Measurements from ENCODE around the gene TMOD3. TPM values are rescaled to one million over a fixed set of nuclear protein-coding genes. Genes with fewer than 3 reads are reported as not detected.

TMOD3 gene
- total RNA-seq, 1 donor from 2014 or later: 29.2 TPM

- Mint-ChIP-seq H3K4me3 (ENCODE audit: unreplicated experiment) (no peak overlapping the region), H3K36me3 (ENCODE audit: unreplicated experiment) (peaks cover 5% of the 10 kb centered on the region), H3K27ac (ENCODE audit: unreplicated experiment) (no peak overlapping the region), H3K4me1 (ENCODE audit: low read depth, unreplicated experiment) (peaks cover 4% of the 10 kb centered on the region), H3K9me3 (ENCODE audit: unreplicated experiment) (no peaks in the 10 kb centered on the region), H3K27me3 (ENCODE audit: unreplicated experiment) (no peaks in the 10 kb centered on the region)
- DNase-seq: no peak
- no peak for TF ChIP-seq CTCF (IDR thresholded peaks at IDR 0.05; ENCODE audit: partially characterized antibody, unreplicated experiment)
Measured at GRCh38 chr15:51904421-51904820, 75.0 kb downstream of the TMOD3 start.

DNA sequence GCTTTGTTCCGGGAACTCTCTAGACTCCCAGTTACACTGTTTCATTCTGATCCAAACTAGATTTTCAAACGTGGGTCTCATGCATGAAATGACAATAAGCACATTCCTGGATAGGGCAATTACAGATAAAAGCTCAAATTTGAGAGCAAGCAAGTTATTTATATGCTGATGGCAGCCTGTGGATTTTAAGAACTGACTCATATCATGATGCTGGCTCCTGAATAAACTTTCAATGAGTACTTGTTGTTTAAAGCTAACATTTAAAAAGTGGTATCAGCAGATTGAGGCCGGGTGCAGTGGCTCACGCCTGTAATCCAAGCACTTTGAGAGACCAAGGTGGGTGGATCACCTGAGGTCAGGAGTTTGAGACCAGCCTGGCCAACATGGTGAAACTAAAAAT is 75.5 kb downstream of the TMOD3 start:
- Mint-ChIP-seq H3K27me3 (ENCODE audit: unreplicated experiment) (no peaks in the 10 kb centered on the region), H3K27ac (ENCODE audit: unreplicated experiment) (no peak overlapping the region), H3K36me3 (ENCODE audit: unreplicated experiment) (peaks cover 5% of the 10 kb centered on the region), H3K9me3 (ENCODE audit: unreplicated experiment) (no peaks in the 10 kb centered on the region), H3K4me1 (ENCODE audit: low read depth, unreplicated experiment) (peaks cover 4% of the 10 kb centered on the region), H3K4me3 (ENCODE audit: unreplicated experiment) (no peak overlapping the region)
- TF ChIP-seq CTCF (IDR thresholded peaks at IDR 0.05; ENCODE audit: partially characterized antibody, unreplicated experiment): no peak
- no peak for DNase-seq

- Mint-ChIP-seq H3K4me1 (ENCODE audit: low read depth, unreplicated experiment) (peaks cover 4% of the 10 kb centered on the region), H3K27me3 (ENCODE audit: unreplicated experiment) (no peaks in the 10 kb centered on the region), H3K9me3 (ENCODE audit: unreplicated experiment) (no peaks in the 10 kb centered on the region), H3K36me3 (ENCODE audit: unreplicated experiment) (no peaks in the 10 kb centered on the region), H3K4me3 (ENCODE audit: unreplicated experiment) (no peak overlapping the region), H3K27ac (ENCODE audit: unreplicated experiment) (no peak overlapping the region)
- TF ChIP-seq CTCF (IDR thresholded peaks at IDR 0.05; ENCODE audit: partially characterized antibody, unreplicated experiment): no peak
- DNase-seq: no peak
Measured at GRCh38 chr15:51907136-51907862, 77.8 kb downstream of the TMOD3 start.

- no peaks in the 10 kb centered on the region for H3K36me3 Mint-ChIP-seq (ENCODE audit: unreplicated experiment)
- H3K9me3 Mint-ChIP-seq (ENCODE audit: unreplicated experiment): no peaks in the 10 kb centered on the region
- no peak for TF ChIP-seq CTCF (IDR thresholded peaks at IDR 0.05; ENCODE audit: partially characterized antibody, unreplicated experiment)
- no peak for DNase-seq
- H3K27ac Mint-ChIP-seq (ENCODE audit: unreplicated experiment): no peak overlapping the region
- H3K27me3 Mint-ChIP-seq (ENCODE audit: unreplicated experiment): no peaks in the 10 kb centered on the region
- H3K4me1 Mint-ChIP-seq (ENCODE audit: low read depth, unreplicated experiment): peaks cover 4% of the 10 kb centered on the region
- no peak overlapping the region for H3K4me3 Mint-ChIP-seq (ENCODE audit: unreplicated experiment)
Measured at GRCh38 chr15:51908316-51908715, 78.9 kb downstream of the TMOD3 start.

DNA sequence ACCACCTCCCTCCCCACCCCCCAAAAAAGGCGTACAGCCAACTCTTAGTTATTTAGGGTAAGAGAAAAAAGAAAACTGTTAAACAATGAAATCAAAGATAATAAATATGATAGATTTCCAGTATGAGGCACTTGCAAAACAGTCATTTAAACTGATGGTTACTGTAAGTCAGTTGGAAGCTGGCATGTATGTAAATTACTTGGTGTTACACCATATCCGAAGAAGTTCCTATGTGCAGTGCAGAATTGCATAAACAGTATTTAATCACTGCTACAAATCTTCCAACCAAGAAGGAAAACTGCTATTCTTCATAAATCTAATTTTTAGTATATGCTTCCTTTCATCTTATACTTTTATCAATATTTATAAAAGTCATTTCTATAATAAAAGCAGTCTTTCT is 80.1 kb downstream of the TMOD3 start:
- Mint-ChIP-seq H3K27ac (ENCODE audit: unreplicated experiment) (no peak overlapping the region), H3K4me3 (ENCODE audit: unreplicated experiment) (no peak overlapping the region), H3K9me3 (ENCODE audit: unreplicated experiment) (no peaks in the 10 kb centered on the region), H3K4me1 (ENCODE audit: low read depth, unreplicated experiment) (peaks cover 4% of the 10 kb centered on the region), H3K27me3 (ENCODE audit: unreplicated experiment) (no peaks in the 10 kb centered on the region), H3K36me3 (ENCODE audit: unreplicated experiment) (no peaks in the 10 kb centered on the region)
- no peak for DNase-seq
- TF ChIP-seq CTCF (IDR thresholded peaks at IDR 0.05; ENCODE audit: partially characterized antibody, unreplicated experiment): no peak
